Left ventricle myocardium inferior (tissue), 1 donor: ENCODE measurements around the gene TAGAP. TPM values are rescaled to one million over a fixed set of nuclear protein-coding genes. Genes with fewer than 3 reads are reported as not detected.

ENCODE experiments used
- DNase-seq: peaks from one replicate; pipeline ENCODE4 v3.0.0-alpha.2; 2020
- H3K27ac ChIP-seq: fragments of 200-600 bp; replicated peaks from 2 replicates; pipeline ENCODE4 v1.8.0; 2021
- H3K27me3 ChIP-seq: fragments of 200-600 bp; 2 replicates; pipeline ENCODE4 v1.8.0; 2021; ENCODE audit warnings: low read depth
- H3K36me3 ChIP-seq: fragments of 200-600 bp; 2 replicates; pipeline ENCODE4 v1.8.0; 2021
- H3K4me1 ChIP-seq: fragments of 200-600 bp; 2 replicates; pipeline ENCODE4 v1.8.0; 2021
- H3K4me3 ChIP-seq: fragments of 200-600 bp; 2 replicates; pipeline ENCODE4 v1.8.0; 2021; ENCODE audit warnings: mild to moderate bottlenecking, moderate library complexity
- H3K9me3 ChIP-seq: fragments of 200-600 bp; replicated peaks from 2 replicates; pipeline ENCODE4 v1.8.0; 2021
- intact Hi-C: fragments of 100-400 bp; cut with micrococcal nuclease; formaldehyde crosslinking; loops from one replicate; pipeline ENCODE4 v1.11.0; 2022
- total RNA-seq: library from RNA; stranded (reverse); fragmentation: NEBNext Ultra II Directional; extraction: Animal tissue kit (Norgen Biotek cat#: 25700); gene quantifications from one replicate; pipeline ENCODE4 v1.2.1, GENCODE V29; 2021
- TF ChIP-seq, protein P1 (sequence below): fragments of 200-600 bp; IDR thresholded peaks from 2 replicates; pipeline ENCODE4 v1.8.0; 2021; ENCODE audit warnings: antibody characterized with exemption, mild to moderate bottlenecking, borderline replicate concordance
- donor health status: DM: no; HTN: yes; CAD: no; lungs with severe emphysema.

Gene TAGAP
- total RNA-seq, 1 donor from 2014 or later: 1.2 TPM

- intact Hi-C loops: no loop called here
- no peak for DNase-seq
These were observed 56.3 kb downstream of the TAGAP start for GRCh38 chr6:158988477-158988876.

GRCh38 chr6:158987657-158988056, 57.1 kb downstream of the TAGAP start:
- TF ChIP-seq, protein P1, sequence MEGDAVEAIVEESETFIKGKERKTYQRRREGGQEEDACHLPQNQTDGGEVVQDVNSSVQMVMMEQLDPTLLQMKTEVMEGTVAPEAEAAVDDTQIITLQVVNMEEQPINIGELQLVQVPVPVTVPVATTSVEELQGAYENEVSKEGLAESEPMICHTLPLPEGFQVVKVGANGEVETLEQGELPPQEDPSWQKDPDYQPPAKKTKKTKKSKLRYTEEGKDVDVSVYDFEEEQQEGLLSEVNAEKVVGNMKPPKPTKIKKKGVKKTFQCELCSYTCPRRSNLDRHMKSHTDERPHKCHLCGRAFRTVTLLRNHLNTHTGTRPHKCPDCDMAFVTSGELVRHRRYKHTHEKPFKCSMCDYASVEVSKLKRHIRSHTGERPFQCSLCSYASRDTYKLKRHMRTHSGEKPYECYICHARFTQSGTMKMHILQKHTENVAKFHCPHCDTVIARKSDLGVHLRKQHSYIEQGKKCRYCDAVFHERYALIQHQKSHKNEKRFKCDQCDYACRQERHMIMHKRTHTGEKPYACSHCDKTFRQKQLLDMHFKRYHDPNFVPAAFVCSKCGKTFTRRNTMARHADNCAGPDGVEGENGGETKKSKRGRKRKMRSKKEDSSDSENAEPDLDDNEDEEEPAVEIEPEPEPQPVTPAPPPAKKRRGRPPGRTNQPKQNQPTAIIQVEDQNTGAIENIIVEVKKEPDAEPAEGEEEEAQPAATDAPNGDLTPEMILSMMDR: no peak
- no peak overlapping the region for H3K27ac ChIP-seq
- no peaks in the 10 kb centered on the region for H3K36me3 ChIP-seq
- no peak overlapping the region for H3K4me3 ChIP-seq
- peaks cover 24% of the 10 kb centered on the region for H3K9me3 ChIP-seq
- DNase-seq: no peak
- no peaks in the 10 kb centered on the region for H3K4me1 ChIP-seq
- intact Hi-C loops: no loop called here
- H3K27me3 ChIP-seq: no peaks in the 10 kb centered on the region

More at GRCh38 chr6:158988477-158988876, 56.3 kb downstream of the TAGAP start:
- no peak overlapping the region for H3K4me3 ChIP-seq
- TF ChIP-seq, protein P1: no peak
- H3K27ac ChIP-seq: no peak overlapping the region
- no peaks in the 10 kb centered on the region for H3K4me1 ChIP-seq
- H3K36me3 ChIP-seq: no peaks in the 10 kb centered on the region
- H3K9me3 ChIP-seq: peaks cover 24% of the 10 kb centered on the region
- no peaks in the 10 kb centered on the region for H3K27me3 ChIP-seq

Other genes starting within 250 kb of the TAGAP start
- 242 TPM for gene EZR, start 225.6 kb downstream of the TAGAP start, total RNA-seq
- gene RSPH3, start 44.8 kb downstream of the TAGAP start, total RNA-seq: 11.9 TPM
- 1.8 TPM for gene FNDC1, start 124.4 kb upstream of the TAGAP start, total RNA-seq